H9 (cell line): Measurements from ENCODE around the gene TMCO4. TPM values are rescaled to one million over a fixed set of nuclear protein-coding genes. Genes with fewer than 3 reads are reported as not detected.

Experiments
- DNase-seq: peaks from one replicate; pipeline ENCODE4 v3.0.0-alpha.2; 2017
- H2AFZ ChIP-seq: one replicate; pipeline ENCODE4 v1.6.1; 2013; ENCODE audit warnings: mild to moderate bottlenecking, low read length, control low read depth, moderate library complexity
- H2AK5ac ChIP-seq: 2 replicates; pipeline ENCODE4 v1.6.1; 2013; ENCODE audit warnings: low read length, control low read depth, mixed read lengths; ENCODE audit not compliant: insufficient read length
- H2BK120ac ChIP-seq: one replicate; pipeline ENCODE4 v1.6.1; 2013; ENCODE audit warnings: low read depth, mild to moderate bottlenecking, low read length, control low read depth, inconsistent platforms; ENCODE audit not compliant: poor library complexity, severe bottlenecking
- H2BK12ac ChIP-seq: 2 replicates; pipeline ENCODE4 v1.6.1; 2013; ENCODE audit warnings: low read length, control low read depth, mixed read lengths, low read depth; ENCODE audit not compliant: insufficient read length
- H2BK15ac ChIP-seq: 2 replicates; pipeline ENCODE4 v1.6.1; 2013; ENCODE audit warnings: low read depth, low read length, control low read depth
- H2BK20ac ChIP-seq: one replicate; pipeline ENCODE4 v1.6.1; 2013; ENCODE audit warnings: low read depth, mild to moderate bottlenecking, low read length, control low read depth, inconsistent platforms; ENCODE audit not compliant: poor library complexity, severe bottlenecking
- H2BK5ac ChIP-seq: 2 replicates; pipeline ENCODE4 v1.6.1; 2013; ENCODE audit warnings: low read length, control low read depth, mixed read lengths; ENCODE audit not compliant: insufficient read length
- H3K14ac ChIP-seq: 2 replicates; pipeline ENCODE4 v1.6.1; 2013; ENCODE audit warnings: low read length, control low read depth; ENCODE audit not compliant: insufficient read depth
- H3K18ac ChIP-seq: 2 replicates; pipeline ENCODE4 v1.6.1; 2013; ENCODE audit warnings: low read depth, mild to moderate bottlenecking, mixed read lengths, low read length, control low read depth; ENCODE audit not compliant: insufficient read length
- H3K23ac ChIP-seq: 2 replicates; pipeline ENCODE4 v1.6.1; 2013; ENCODE audit warnings: low read length, control low read depth, mixed read lengths, low read depth; ENCODE audit not compliant: insufficient read length
- H3K23me2 ChIP-seq: 2 replicates; pipeline ENCODE4 v1.6.1; 2013; ENCODE audit warnings: low read depth, mild to moderate bottlenecking, mixed read lengths, low read length, control low read depth; ENCODE audit not compliant: insufficient read length, poor library complexity, severe bottlenecking
- H3K27ac ChIP-seq: 2 replicates; pipeline ENCODE4 v1.5.1; 2013; ENCODE audit warnings: low read length, control low read depth, mixed read lengths, low read depth; ENCODE audit not compliant: insufficient read length
- H3K27me3 ChIP-seq: 2 replicates; pipeline ENCODE4 v1.6.1; 2013; ENCODE audit warnings: low read length, control low read depth, inconsistent platforms; ENCODE audit not compliant: insufficient read depth
- H3K4ac ChIP-seq: 2 replicates; pipeline ENCODE4 v1.6.1; 2013; ENCODE audit warnings: low read depth, mild to moderate bottlenecking, control low read depth, inconsistent platforms, low read length, moderate library complexity
- H3K4me1 ChIP-seq: 2 replicates; pipeline ENCODE4 v1.6.1; 2013; ENCODE audit warnings: low read length, control low read depth, inconsistent platforms; ENCODE audit not compliant: insufficient read depth
- H3K4me2 ChIP-seq: 2 replicates; pipeline ENCODE4 v1.6.1; 2013; ENCODE audit warnings: low read length, control low read depth, mixed read lengths; ENCODE audit not compliant: insufficient read length, insufficient read depth
- H3K56ac ChIP-seq: 2 replicates; pipeline ENCODE4 v1.6.1; 2013; ENCODE audit warnings: low read depth, mild to moderate bottlenecking, mixed read lengths, low read length, control low read depth; ENCODE audit not compliant: insufficient read length
- H3K79me1 ChIP-seq: 2 replicates; pipeline ENCODE4 v1.6.1; 2013; ENCODE audit warnings: low read depth, mild to moderate bottlenecking, moderate library complexity, low read length, control low read depth, inconsistent platforms; ENCODE audit not compliant: insufficient read depth, poor library complexity, severe bottlenecking
- H3K79me2 ChIP-seq: 2 replicates; pipeline ENCODE4 v1.6.1; 2013; ENCODE audit warnings: low read length, control low read depth, inconsistent platforms; ENCODE audit not compliant: insufficient read depth
- H3K9ac ChIP-seq: 2 replicates; pipeline ENCODE4 v1.6.1; 2013; ENCODE audit warnings: low read length, control low read depth, mixed read lengths; ENCODE audit not compliant: insufficient read length; ENCODE audit errors: extremely low read depth
- H3K9me3 ChIP-seq: one replicate; pipeline ENCODE4 v1.6.1; 2013; ENCODE audit warnings: low read depth, low read length, inconsistent platforms; ENCODE audit not compliant: control insufficient read depth
- H3T11ph ChIP-seq: one replicate; pipeline ENCODE4 v1.6.1; 2013; ENCODE audit warnings: mild to moderate bottlenecking, low read length, control low read depth, inconsistent platforms
- H4K20me1 ChIP-seq: one replicate; pipeline ENCODE4 v1.6.1; 2013; ENCODE audit not compliant: control insufficient read depth, insufficient read length, insufficient read depth
- H4K5ac ChIP-seq: 2 replicates; pipeline ENCODE4 v1.6.1; 2013; ENCODE audit warnings: low read depth, mild to moderate bottlenecking, mixed read lengths, low read length, control low read depth; ENCODE audit not compliant: insufficient read length
- H4K8ac ChIP-seq: replicated peaks from 2 replicates; pipeline ENCODE4 v1.6.1; 2013; ENCODE audit warnings: low read length, control low read depth, mixed read lengths, low read depth; ENCODE audit not compliant: insufficient read length
- H4K91ac ChIP-seq: 2 replicates; pipeline ENCODE4 v1.6.1; 2013; ENCODE audit warnings: low read depth, mild to moderate bottlenecking, moderate library complexity, mixed read lengths, low read length, control low read depth; ENCODE audit not compliant: insufficient read length
- H3K27ac Mint-ChIP-seq, 3 experiments: 2 replicates in 2 of 3; 3 replicates in 1 of 3; pipeline ENCODE4 v1.8.0; 2020 to 2021; ENCODE audit warnings: mixed read lengths in 3 of 3, mild to moderate bottlenecking in 1 of 3, moderate library complexity in 1 of 3
- H3K27me3 Mint-ChIP-seq: 2 replicates; pipeline ENCODE4 v1.8.0; 2021; ENCODE audit warnings: low read depth, mild to moderate bottlenecking, moderate library complexity, mixed read lengths
- H3K36me3 Mint-ChIP-seq, 3 experiments: 2 replicates in 2 of 3; 3 replicates in 1 of 3; pipeline ENCODE4 v1.8.0; 2020 to 2021; ENCODE audit warnings: low read depth in 3 of 3, mixed read lengths in 3 of 3; ENCODE audit not compliant: insufficient read depth in 1 of 3
- H3K4me1 Mint-ChIP-seq, 2 experiments: 2 replicates each; pipeline ENCODE4 v1.8.0; 2020; ENCODE audit warnings: mixed read lengths in 2 of 2
- H3K4me3 Mint-ChIP-seq, 2 experiments: 2 replicates in 1 of 2; 3 replicates in 1 of 2; pipeline ENCODE4 v1.8.0; 2020 to 2021; ENCODE audit warnings: mild to moderate bottlenecking in 2 of 2, mixed read lengths in 2 of 2, moderate library complexity in 1 of 2
- H3K9me3 Mint-ChIP-seq, 2 experiments: 2 replicates in 1 of 2; 3 replicates in 1 of 2; pipeline ENCODE4 v1.8.0; 2020; ENCODE audit warnings: mild to moderate bottlenecking in 2 of 2, mixed read lengths in 2 of 2, moderate library complexity in 1 of 2
- CTCF ChIP-seq: fragments of 200-600 bp; sonication (generic); conservative IDR thresholded peaks from 3 replicates; pipeline ENCODE4 v1.8.0; 2021; ENCODE audit warnings: antibody characterized with exemption, mild to moderate bottlenecking
- WGBS: extraction: QIAGEN DNeasy Blood & Tissue Kit; methylation state at CpG from one replicate; pipeline ENCODE4 v1.1.7; 2013; ENCODE audit warnings: missing lambda C conversion rate, low lambda C conversion rate, mixed read lengths; ENCODE audit not compliant: insufficient read length; ENCODE audit errors: extremely low coverage; 5-methylcytosine and 5-hydroxymethylcytosine counted together
- total RNA-seq: library from RNA; stranded (reverse); gene quantifications from 2 replicates; pipeline ENCODE4 v1.2.1, GENCODE V29; 2021

Gene TMCO4
- total RNA-seq, 1 experiment from 2014 or later, result 4.0 TPM

GRCh38 chr1:19808351-19808750 lies 8.6 kb upstream of the TMCO4 start:
- Histone ChIP-seq H3K56ac (no peak overlapping the region), H3K9me3 (no peaks in the 10 kb centered on the region), H2BK20ac (no peak overlapping the region), H2BK15ac (no peak overlapping the region), H3K79me2 (no peaks in the 10 kb centered on the region), H3T11ph (no peak overlapping the region), H3K27me3 (no peaks in the 10 kb centered on the region), H3K23ac (no peak overlapping the region), H3K18ac (no peak overlapping the region), H2BK120ac (no peak overlapping the region), H3K9ac (no peak overlapping the region), H2BK12ac (no peak overlapping the region), H2AFZ (no peak overlapping the region), H3K4me1 (no peaks in the 10 kb centered on the region), H2BK5ac (no peak overlapping the region), H2AK5ac (no peak overlapping the region), H3K27ac (no peak overlapping the region), H4K91ac (no peak overlapping the region), H3K23me2 (no peaks in the 10 kb centered on the region), H3K79me1 (no peaks in the 10 kb centered on the region), H4K20me1 (no peaks in the 10 kb centered on the region), H4K8ac (no peak overlapping the region), H3K4me2 (no peak overlapping the region), H3K4ac (no peak overlapping the region), H3K14ac (no peak overlapping the region), H4K5ac (no peak overlapping the region)
- H3K27me3 Mint-ChIP-seq, result peaks cover 28% of the 10 kb centered on the region
- no peak overlapping the region for H3K4me3 Mint-ChIP-seq
- peaks cover 9% of the 10 kb centered on the region in 2 experiments; a peak in 4 of 5 replicates for H3K9me3 Mint-ChIP-seq
- H3K4me1 Mint-ChIP-seq, result peaks cover 8% of the 10 kb centered on the region in 2 experiments; a peak in 3 of 4 replicates
- no peak for TF ChIP-seq CTCF
- peaks cover 4 to 6% (median 4%) of the 10 kb centered on the region in 3 experiments; a peak in 4 of 7 replicates for H3K36me3 Mint-ChIP-seq
- WGBS, result no CpG with 5 or more reads among the region's 7 CpGs
- no peak for DNase-seq
- no peak overlapping the region for H3K27ac Mint-ChIP-seq
